IMR-90 (cell line): ENCODE results near the gene RPLP1. TPM values are rescaled to one million over a fixed set of nuclear protein-coding genes. Genes with fewer than 3 reads are reported as not detected.

Experiments
- ATAC-seq: fragments of 200-7000 bp; cut with Tn5 transposase; 2 replicates; pipeline ENCODE4 v1.9.1; 2020; ENCODE audit warnings: low read depth, mild to moderate bottlenecking, moderate library complexity
- BruUV-seq: library from RNA; stranded (reverse); fragments of 400-500 nt; replicated peaks from 2 replicates; lab custom pipeline; 2021; lab: Mats Ljungman, UMichigan
- CTCF ChIA-PET: fragments of 300-600 bp; formaldehyde crosslinking; extraction: SDS; loops from one replicate; lab custom pipeline; 2021; ENCODE audit warnings: antibody characterized with exemption; lab: Yijun Ruan, JAX
- POLR2A ChIA-PET: fragments of 300-600 bp; sonication (Branson Sonifier 250); formaldehyde crosslinking; loops from one replicate; lab custom pipeline; 2022; ENCODE audit warnings: antibody characterized with exemption; ENCODE audit not compliant: unreplicated experiment; lab: Charles Lee
- DNase-seq: peaks from one replicate; pipeline ENCODE4 v3.0.0; 2013
- H2AFZ ChIP-seq: replicated peaks from 2 replicates; pipeline ENCODE3; 2013; ENCODE audit warnings: low read length, mild to moderate bottlenecking; ENCODE audit not compliant: poor library complexity
- H2AK5ac ChIP-seq: 2 replicates; pipeline ENCODE4 v1.6.1; 2013; ENCODE audit warnings: low read depth, low read length, inconsistent platforms
- H2AK9ac ChIP-seq: replicated peaks from 2 replicates; pipeline ENCODE3; 2013; ENCODE audit warnings: mild to moderate bottlenecking, low read depth, low read length, moderate library complexity; ENCODE audit not compliant: poor library complexity
- H2BK120ac ChIP-seq: 2 replicates; pipeline ENCODE4 v1.6.1; 2013; ENCODE audit warnings: low read depth, low read length, inconsistent platforms
- H2BK15ac ChIP-seq: 3 replicates; pipeline ENCODE4 v1.6.1; 2013; ENCODE audit warnings: low read depth, low read length, inconsistent platforms
- H2BK20ac ChIP-seq: 2 replicates; pipeline ENCODE4 v1.6.1; 2013; ENCODE audit warnings: low read depth, mild to moderate bottlenecking, inconsistent platforms, low read length, moderate library complexity
- H2BK5ac ChIP-seq: 2 replicates; pipeline ENCODE4 v1.6.1; 2013; ENCODE audit warnings: mild to moderate bottlenecking, low read depth, low read length, inconsistent platforms; ENCODE audit not compliant: poor library complexity, severe bottlenecking
- H3K14ac ChIP-seq: replicated peaks from 2 replicates; pipeline ENCODE4 v1.6.1; 2013; ENCODE audit warnings: low read depth, low read length, inconsistent platforms
- H3K18ac ChIP-seq: 2 replicates; pipeline ENCODE4 v1.6.1; 2013; ENCODE audit warnings: low read depth, low read length, control low read depth
- H3K23ac ChIP-seq: 2 replicates; pipeline ENCODE4 v1.6.1; 2013; ENCODE audit warnings: low read depth, low read length, inconsistent platforms
- H3K27ac ChIP-seq: 2 replicates; pipeline ENCODE4 v1.5.1; 2013; ENCODE audit warnings: mild to moderate bottlenecking, control low read depth, low read length; ENCODE audit not compliant: insufficient read depth
- H3K27me3 ChIP-seq: 2 replicates; pipeline ENCODE4 v1.6.1; 2013; ENCODE audit warnings: low read length; ENCODE audit not compliant: control insufficient read depth, insufficient read depth
- H3K36me3 ChIP-seq: 2 replicates; pipeline ENCODE4 v1.6.1; 2013; ENCODE audit warnings: low read length, mixed read lengths; ENCODE audit not compliant: control insufficient read depth, insufficient read depth
- H3K4ac ChIP-seq: 2 replicates; pipeline ENCODE4 v1.6.1; 2013; ENCODE audit warnings: low read depth, low read length, inconsistent platforms
- H3K4me1 ChIP-seq: 2 replicates; pipeline ENCODE4 v1.6.1; 2013; ENCODE audit warnings: low read length, mixed read lengths; ENCODE audit not compliant: control insufficient read depth, insufficient read depth
- H3K4me2 ChIP-seq: 2 replicates; pipeline ENCODE4 v1.6.1; 2013; ENCODE audit warnings: low read depth, mild to moderate bottlenecking, control low read depth, low read length, moderate library complexity
- H3K4me3 ChIP-seq: 2 replicates; pipeline ENCODE4 v1.5.1; 2013; ENCODE audit warnings: low read depth, mild to moderate bottlenecking, control low read depth, low read length, moderate library complexity; ENCODE audit not compliant: insufficient read depth
- H3K56ac ChIP-seq: 2 replicates; pipeline ENCODE4 v1.6.1; 2013; ENCODE audit warnings: low read length, inconsistent platforms; ENCODE audit not compliant: insufficient read depth; ENCODE audit errors: extremely low read depth
- H3K79me1 ChIP-seq, 2 experiments: 2 replicates each; pipeline ENCODE4 v1.6.1; 2013; ENCODE audit warnings: low read length in 2 of 2, inconsistent platforms in 1 of 2, low read depth in 1 of 2
- H3K9ac ChIP-seq: 2 replicates; pipeline ENCODE4 v1.6.1; 2013; ENCODE audit warnings: low read depth, low read length, control low read depth
- H3K9me1 ChIP-seq: 2 replicates; pipeline ENCODE4 v1.6.1; 2013; ENCODE audit warnings: low read length, inconsistent platforms; ENCODE audit not compliant: insufficient read depth
- H3K9me3 ChIP-seq: 2 replicates; pipeline ENCODE4 v1.6.1; 2013; ENCODE audit warnings: low read length; ENCODE audit not compliant: control insufficient read depth, insufficient read depth
- H4K20me1 ChIP-seq: 2 replicates; pipeline ENCODE4 v1.6.1; 2013; ENCODE audit warnings: low read length, inconsistent platforms; ENCODE audit not compliant: insufficient read depth
- H4K5ac ChIP-seq: 2 replicates; pipeline ENCODE4 v1.6.1; 2013; ENCODE audit warnings: mild to moderate bottlenecking, low read depth, low read length, control low read depth
- H4K8ac ChIP-seq, 2 experiments: 2 replicates each; pipeline ENCODE4 v1.6.1; 2013; ENCODE audit warnings: low read depth in 2 of 2, low read length in 2 of 2, control low read depth in 1 of 2, inconsistent platforms in 1 of 2
- H4K91ac ChIP-seq: 2 replicates; pipeline ENCODE4 v1.6.1; 2013; ENCODE audit warnings: low read depth, low read length, inconsistent platforms; ENCODE audit not compliant: insufficient read depth
- CTCF ChIP-seq: conservative IDR thresholded peaks from 2 replicates; pipeline ENCODE4 v1.5.1; 2012; ENCODE audit warnings: mild to moderate bottlenecking, low read depth, low read length, improper control_type of control experiment
- FOS ChIP-seq: fragments of 150-350 bp; IDR thresholded peaks from 2 replicates; pipeline ENCODE4 v1.6.1; 2016; ENCODE audit warnings: low read depth, low read length
- MAZ ChIP-seq: IDR thresholded peaks from 2 replicates; pipeline ENCODE4 v1.6.1; 2012; ENCODE audit warnings: low read depth, mild to moderate bottlenecking, low read length, improper control_type of control experiment, moderate library complexity, borderline replicate concordance
- MXI1 ChIP-seq: IDR thresholded peaks from 2 replicates; pipeline ENCODE4 v1.6.1; 2012; ENCODE audit warnings: low read depth, mild to moderate bottlenecking, low read length, moderate library complexity, borderline replicate concordance
- NFE2L2 ChIP-seq: fragments of 150-350 bp; IDR thresholded peaks from 2 replicates; pipeline ENCODE4 v1.6.1; 2016; ENCODE audit warnings: low read depth, mild to moderate bottlenecking, low read length
- POLR2A ChIP-seq: IDR thresholded peaks from 2 replicates; pipeline ENCODE4 v1.6.1; 2012; ENCODE audit warnings: mild to moderate bottlenecking, low read depth, low read length
- RAD21 ChIP-seq: IDR thresholded peaks from 2 replicates; pipeline ENCODE4 v1.6.1; 2012; ENCODE audit warnings: low read length, improper control_type of control experiment
- RCOR1 ChIP-seq: IDR thresholded peaks from 2 replicates; pipeline ENCODE4 v1.6.1; 2012; ENCODE audit warnings: mild to moderate bottlenecking, low read length, improper control_type of control experiment; ENCODE audit not compliant: insufficient replicate concordance
- RFX5 ChIP-seq: IDR thresholded peaks from 2 replicates; pipeline ENCODE4 v1.8.0; 2012; ENCODE audit warnings: low read depth, mild to moderate bottlenecking, low read length, moderate library complexity
- SMC3 ChIP-seq: fragments of 150-350 bp; IDR thresholded peaks from 2 replicates; pipeline ENCODE4 v1.6.1; 2016; ENCODE audit warnings: low read depth, mild to moderate bottlenecking, antibody characterized with exemption, low read length, moderate library complexity
- USF2 ChIP-seq: fragments of 150-350 bp; IDR thresholded peaks from 2 replicates; pipeline ENCODE4 v1.6.1; 2017; ENCODE audit warnings: mild to moderate bottlenecking, antibody characterized with exemption, low read length, low read depth
- WGBS, 2 experiments: methylation state at CpG; one replicate each; pipeline versions ENCODE4 v1.1.5 to v1.1.7; 2013; ENCODE audit warnings: missing lambda C conversion rate in 2 of 2; ENCODE audit not compliant: insufficient read length in 1 of 2; ENCODE audit errors: extremely low coverage in 2 of 2; 5-methylcytosine and 5-hydroxymethylcytosine counted together
- dilution Hi-C: fragments of 300-500 bp; cut with HindIII; formaldehyde crosslinking; loops from one replicate; pipeline ENCODE4 v1.14.3; 2018; ENCODE audit warnings: low sequenced_read_pairs; ENCODE audit not compliant: unreplicated experiment
- in situ Hi-C: fragments of 300-500 bp; cut with MboI; formaldehyde crosslinking; loops from 3 replicates; pipeline ENCODE4 v1.14.3; 2019; ENCODE audit warnings: low sequenced_read_pairs, inconsistent platforms, mixed read lengths
- intact Hi-C: fragments of 100-400 bp; cut with micrococcal nuclease; formaldehyde crosslinking; loops from 2 replicates; pipeline ENCODE4 v1.10.0; 2022
- polyA plus RNA-seq, 3 experiments: library from polyadenylated mRNA; depleted of rRNA; stranded (reverse); fragments of >200 nt; gene quantifications; 2 replicates each; pipeline ENCODE4 v1.2.3, GENCODE V29; 2012; ENCODE audit warnings: low replicate concordance in 1 of 3
- total RNA-seq: library from RNA; depleted of rRNA; stranded (reverse); fragments of >200 nt; gene quantifications from 2 replicates; pipeline ENCODE4 v1.2.3, GENCODE V29; 2012

RPLP1 gene
- total and polyA plus RNA-seq, 2 of the 4 experiments (the other 2 are of a cell fraction): 97.0 to 1,440 TPM

GRCh38 chr15:69498282-69498681, 45.7 kb downstream of the RPLP1 start:
- Histone ChIP-seq H2AK9ac (no peak overlapping the region), H4K5ac (no peak overlapping the region), H3K27ac (no peak overlapping the region), H3K56ac (no peak overlapping the region), H3K4ac (no peak overlapping the region), H3K14ac (no peak overlapping the region), H2BK15ac (no peak overlapping the region), H2BK5ac (no peak overlapping the region), H3K4me1 (no peaks in the 10 kb centered on the region), H3K18ac (no peak overlapping the region), H4K8ac (no peak overlapping the region), H4K91ac (no peak overlapping the region), H3K9me3 (no peaks in the 10 kb centered on the region), H2BK20ac (no peak overlapping the region), H3K79me1 (no peaks in the 10 kb centered on the region), H3K4me2 (no peak overlapping the region), H2BK120ac (no peak overlapping the region), H3K4me3 (no peak overlapping the region), H3K9me1 (no peaks in the 10 kb centered on the region), H3K23ac (no peak overlapping the region), H2AFZ (no peak overlapping the region), H3K9ac (no peak overlapping the region), H4K20me1 (no peaks in the 10 kb centered on the region), H2AK5ac (no peak overlapping the region), H3K36me3 (no peaks in the 10 kb centered on the region), H3K27me3 (peaks cover 49% of the 10 kb centered on the region)
- no TSS peak for BruUV-seq
- ChIA-PET POLR2A (no interaction called here), CTCF (no interaction called here)
- WGBS, 2 experiments: 87% methylated on average over 12 of the region's 15 CpGs; no CpG with 5 or more reads in 1 of the 2 experiments
- dilution Hi-C loops: no loop called here
- no peak for TF ChIP-seq MAZ
- no peak for TF ChIP-seq MXI1
- TF ChIP-seq FOS: no peak
- no peak for TF ChIP-seq USF2
- TF ChIP-seq RFX5: no peak
- TF ChIP-seq CTCF: no peak
- no peak for TF ChIP-seq POLR2A
- no peak for TF ChIP-seq NFE2L2
- TF ChIP-seq RCOR1: no peak
- TF ChIP-seq SMC3: no peak
- no peak for TF ChIP-seq RAD21
- intact Hi-C loops: no loop called here
- ATAC-seq (no peak), DNase-seq (no peak)
- in situ Hi-C loops: no loop called here
